ENCODE results near the gene SH3GL1. TPM values are rescaled to one million over a fixed set of nuclear protein-coding genes. Genes with fewer than 3 reads are reported as not detected.
"Not testable (repeated sequence)": the region's sequence is repeated elsewhere in the genome, so short reads cannot be mapped to it uniquely, and the experiment has no call there.

The SH3GL1 gene
- total RNA-seq, 2 donors from 2014 or later, result 47.3 to 56.9 TPM

GRCh38 chr19:4338441-4339355, 61.6 kb downstream of the SH3GL1 start, which contains the start of gene STAP2:
Gene STAP2 (minus strand): TSS chr19:4338827. CDS start chr19:4338753, 74 bp downstream.
- ATAC-seq (ENCODE audit: insufficient number of reproducible peaks, low FRiP score, low read depth) (no peak), DNase-seq (ENCODE audit: low spot score) (no peak)
- no peaks in the 10 kb centered on the region for H3K36me3 ChIP-seq
- H3K27ac ChIP-seq, result no peak within 1 kb of the TSS
- peaks cover 0 to 3% of the 10 kb centered on the region in 2 donors for H3K4me1 ChIP-seq (ENCODE audit: control insufficient read depth in 1 of 2, low read depth in 2 of 2)
- H3K27me3 ChIP-seq (replicated peaks; ENCODE audit: insufficient read depth), result no peaks in the 10 kb centered on the region
- no peaks in the 10 kb centered on the region for H3K9me3 ChIP-seq
- no peak for TF ChIP-seq CTCF (IDR thresholded peaks at IDR 0.05)
- peak within 1 kb of the TSS; percentile 62 for H3K4me3 ChIP-seq

GRCh38 chr19:4337906-4338440, 62.4 kb downstream of the SH3GL1 start:
- H3K9me3 ChIP-seq, result no peaks in the 10 kb centered on the region
- peaks cover 0 to 3% of the 10 kb centered on the region in 2 donors for H3K4me1 ChIP-seq (ENCODE audit: control insufficient read depth in 1 of 2, low read depth in 2 of 2)
- no peaks in the 10 kb centered on the region for H3K36me3 ChIP-seq
- no peak overlapping the region for H3K27ac ChIP-seq
- TF ChIP-seq CTCF (IDR thresholded peaks at IDR 0.05), result no peak
- peak overlapping the region; percentile 62 for H3K4me3 ChIP-seq
- ATAC-seq (ENCODE audit: insufficient number of reproducible peaks, low FRiP score, low read depth) (no peak), DNase-seq (ENCODE audit: low spot score) (no peak)
- H3K27me3 ChIP-seq (replicated peaks; ENCODE audit: insufficient read depth), result no peaks in the 10 kb centered on the region

- no peak for DNase-seq (ENCODE audit: low spot score)
These were observed 65.3 kb downstream of the SH3GL1 start for GRCh38 chr19:4334929-4335570.

GRCh38 chr19:4329858-4330257, 70.5 kb downstream of the SH3GL1 start:
- TF ChIP-seq CTCF (IDR thresholded peaks at IDR 0.05), result no peak
- H3K4me1 ChIP-seq (ENCODE audit: control insufficient read depth in 1 of 2, low read depth in 2 of 2), result peaks cover 10 to 18% of the 10 kb centered on the region in 2 donors
- ATAC-seq (ENCODE audit: insufficient number of reproducible peaks, low FRiP score, low read depth) (no peak), DNase-seq (ENCODE audit: low spot score) (no peak)
- no peak overlapping the region for H3K4me3 ChIP-seq
- no peaks in the 10 kb centered on the region for H3K9me3 ChIP-seq
- H3K27me3 ChIP-seq (replicated peaks; ENCODE audit: insufficient read depth), result no peaks in the 10 kb centered on the region
- no peaks in the 10 kb centered on the region for H3K36me3 ChIP-seq
- no peak overlapping the region for H3K27ac ChIP-seq

More at GRCh38 chr19:4334929-4335570, 65.3 kb downstream of the SH3GL1 start:
- no peak overlapping the region for H3K4me3 ChIP-seq
- no peaks in the 10 kb centered on the region for H3K27me3 ChIP-seq (replicated peaks; ENCODE audit: insufficient read depth)
- no peaks in the 10 kb centered on the region for H3K9me3 ChIP-seq
- no peak for TF ChIP-seq CTCF (IDR thresholded peaks at IDR 0.05)
- H3K27ac ChIP-seq, result no peak overlapping the region
- no peak for ATAC-seq (ENCODE audit: insufficient number of reproducible peaks, low FRiP score, low read depth)
- H3K36me3 ChIP-seq, result no peaks in the 10 kb centered on the region
- no peaks in the 10 kb centered on the region for H3K4me1 ChIP-seq (ENCODE audit: control insufficient read depth in 1 of 2, low read depth in 2 of 2)

- H3K27ac ChIP-seq; H3K36me3 ChIP-seq; H3K9me3 ChIP-seq; H3K27me3 ChIP-seq (replicated peaks; ENCODE audit: insufficient read depth); ATAC-seq (ENCODE audit: insufficient number of reproducible peaks, low FRiP score, low read depth); DNase-seq (ENCODE audit: low spot score): not testable (repeated sequence)
- H3K4me3 ChIP-seq, result peak overlapping the region; percentile 66
- H3K4me1 ChIP-seq (ENCODE audit: control insufficient read depth in 1 of 2, low read depth in 2 of 2), result peaks cover 10 to 18% of the 10 kb centered on the region in 2 donors
These were observed 71.2 kb downstream of the SH3GL1 start for GRCh38 chr19:4328991-4329681.
